ENCODE data around the gene H2AZ1.
"Not testable (repeated sequence)": the region's sequence is repeated elsewhere in the genome, so short reads cannot be mapped to it uniquely, and the experiment has no call there.

The H2AZ1 gene

GRCh38 chr4:99960648-99961047 lies 10.6 kb upstream of the H2AZ1 start:
- TF ChIP-seq ZNF274 (IDR thresholded peaks at IDR 0.05; ENCODE audit: low read depth, low read length) = no peak
- H3K4me3 ChIP-seq (ENCODE audit: low read length) = no peak overlapping the region

GRCh38 chr4:99958207-99958606 lies 8.1 kb upstream of the H2AZ1 start:
- not testable (repeated sequence) for H3K4me3 ChIP-seq (ENCODE audit: low read length)

DNA sequence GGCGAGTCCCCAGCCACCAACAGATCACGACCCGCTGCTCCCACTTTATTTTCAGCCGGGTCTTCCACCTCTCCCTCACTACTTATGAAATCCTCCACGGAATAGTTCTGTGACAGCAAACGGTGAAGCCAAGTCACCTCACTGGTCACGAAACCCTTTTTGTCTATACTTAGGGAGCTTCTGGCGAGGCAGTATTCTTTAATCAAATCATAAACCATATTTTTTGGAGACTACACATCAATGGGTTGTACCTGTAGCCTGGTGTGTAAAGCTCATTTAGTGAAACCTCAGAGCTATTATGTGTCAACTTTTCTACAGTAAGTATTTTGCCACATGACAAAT lies 809 bp upstream of the H2AZ1 start:
- no peak for TF ChIP-seq ZNF274 (IDR thresholded peaks at IDR 0.05; ENCODE audit: low read depth, low read length)

GRCh38 chr4:99949034-99949998 lies 759 bp downstream of the H2AZ1 start:
- no peak for TF ChIP-seq ZNF274 (IDR thresholded peaks at IDR 0.05; ENCODE audit: low read depth, low read length)
- H3K4me3 ChIP-seq (ENCODE audit: low read length) = peak overlapping the region; percentile 77

More for the DNA sequence above, 809 bp upstream of the H2AZ1 start:
- H3K4me3 ChIP-seq (ENCODE audit: low read length) = peak overlapping the region; percentile 96

GRCh38 chr4:99947608-99948007 lies 2.5 kb downstream of the H2AZ1 start:
- H3K4me3 ChIP-seq (ENCODE audit: low read length) = peak overlapping the region; percentile 21; the same call in 1 of the 2 replicates
- no peak for TF ChIP-seq ZNF274 (IDR thresholded peaks at IDR 0.05; ENCODE audit: low read depth, low read length)

DNA sequence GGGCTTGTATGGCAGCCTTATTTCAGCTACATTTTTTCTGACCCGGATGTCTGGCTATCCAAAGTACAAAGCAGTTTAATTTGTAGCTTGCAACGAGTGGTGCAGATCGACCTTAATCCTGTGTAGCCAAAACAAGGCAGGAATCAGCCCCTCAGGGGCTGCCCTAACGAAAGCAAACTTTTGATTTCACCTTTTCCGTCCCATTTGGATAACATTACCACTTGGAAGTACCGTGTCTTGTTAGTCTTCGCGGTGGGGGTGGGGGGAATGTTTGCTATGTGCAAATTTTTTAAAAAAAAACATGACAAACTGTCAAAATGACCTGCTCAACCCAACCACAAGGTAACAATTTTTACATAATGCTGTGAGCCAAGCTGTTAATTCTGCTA lies 2.9 kb downstream of the H2AZ1 start:
- peak overlapping the region; percentile 93; the same call in 1 of the 2 replicates for H3K4me3 ChIP-seq (ENCODE audit: low read length)
- no peak for TF ChIP-seq ZNF274 (IDR thresholded peaks at IDR 0.05; ENCODE audit: low read depth, low read length)

DNA sequence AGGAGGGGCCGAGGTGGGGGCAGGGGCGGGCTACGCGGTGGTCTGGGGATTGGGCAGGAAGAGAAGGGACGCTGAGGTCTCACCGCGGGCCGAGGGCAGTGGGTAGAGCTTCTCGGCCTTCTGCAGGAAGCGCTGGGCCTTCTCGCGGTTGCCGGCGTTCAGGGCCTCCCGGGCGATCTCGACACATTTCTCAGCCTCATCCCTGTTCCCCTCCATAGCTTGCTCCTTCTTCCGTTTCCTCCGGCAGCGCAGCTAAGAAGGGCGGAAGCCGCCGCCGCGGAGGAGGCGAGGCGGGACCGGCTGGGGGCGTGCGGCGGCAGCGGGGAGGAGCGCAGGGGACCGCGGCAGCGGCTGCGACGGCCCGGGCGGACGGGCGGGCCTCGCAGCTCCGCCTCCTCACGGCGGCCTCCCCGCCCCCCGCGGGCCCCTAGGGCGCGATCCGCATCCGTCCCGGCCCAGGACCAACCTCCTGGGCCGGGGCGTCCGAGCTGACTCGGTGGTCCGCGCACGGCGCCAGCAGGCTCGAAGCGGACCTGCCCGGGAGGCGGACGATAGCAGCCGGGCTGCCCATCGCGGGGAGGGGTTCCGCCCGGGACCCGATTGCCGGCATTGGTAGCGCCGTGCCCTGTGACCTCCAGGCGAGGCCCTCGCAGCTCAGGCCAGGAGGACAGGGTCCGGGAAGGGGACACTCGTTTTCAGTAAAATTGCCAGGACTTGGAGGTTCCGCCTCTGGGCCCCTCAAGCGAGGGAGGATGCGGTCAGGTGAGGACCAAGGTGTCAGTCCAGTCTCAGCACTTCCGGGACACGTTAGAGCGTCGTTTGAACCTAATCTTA lies 3.5 kb downstream of the H2AZ1 start, which contains the start of gene DNAJB14:
Gene DNAJB14, minus strand, starts transcription at position 263 of the 834 bp plus-strand sequence. Its CDS starts 47 bp downstream, at position 216.
- TF ChIP-seq ZNF274 (IDR thresholded peaks at IDR 0.05; ENCODE audit: low read depth, low read length) = no peak

GRCh38 chr4:99945718-99946355 lies 4.2 kb downstream of the H2AZ1 start:
- peak overlapping the region; percentile 93 for H3K4me3 ChIP-seq (ENCODE audit: low read length)
- TF ChIP-seq ZNF274 (IDR thresholded peaks at IDR 0.05; ENCODE audit: low read depth, low read length) = no peak

More for the DNA sequence above, 3.5 kb downstream of the H2AZ1 start, which contains the start of gene DNAJB14:
- H3K4me3 ChIP-seq (ENCODE audit: low read length) = peak within 1 kb of the TSS; percentile 93

DNA sequence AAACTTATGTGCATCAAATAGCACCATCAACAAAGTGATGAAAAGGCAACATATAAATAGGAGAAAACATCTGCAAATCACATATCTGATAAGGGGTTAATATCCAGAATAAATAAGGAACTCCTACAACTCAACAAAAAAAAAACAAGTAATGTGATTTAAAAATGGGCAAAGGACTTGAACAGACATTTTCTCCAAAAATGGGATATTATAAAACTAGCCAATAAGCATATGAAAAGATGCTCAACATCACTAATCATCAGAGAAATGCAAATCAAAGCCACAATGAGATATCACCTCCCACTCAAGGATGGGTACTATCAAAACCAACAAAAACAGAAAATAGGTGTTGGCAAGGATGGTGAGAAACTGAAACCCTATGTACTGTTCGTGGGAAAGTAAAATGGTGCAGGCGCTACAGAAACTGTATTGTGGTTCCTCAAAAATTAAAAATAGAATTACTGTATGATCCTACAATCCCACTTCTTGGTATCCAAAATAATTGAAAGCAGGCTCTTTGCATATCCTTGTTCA lies 6.1 kb downstream of the H2AZ1 start:
- peak overlapping the region; percentile 93 for H3K4me3 ChIP-seq (ENCODE audit: low read length)
- TF ChIP-seq ZNF274 (IDR thresholded peaks at IDR 0.05; ENCODE audit: low read depth, low read length) = no peak

DNA sequence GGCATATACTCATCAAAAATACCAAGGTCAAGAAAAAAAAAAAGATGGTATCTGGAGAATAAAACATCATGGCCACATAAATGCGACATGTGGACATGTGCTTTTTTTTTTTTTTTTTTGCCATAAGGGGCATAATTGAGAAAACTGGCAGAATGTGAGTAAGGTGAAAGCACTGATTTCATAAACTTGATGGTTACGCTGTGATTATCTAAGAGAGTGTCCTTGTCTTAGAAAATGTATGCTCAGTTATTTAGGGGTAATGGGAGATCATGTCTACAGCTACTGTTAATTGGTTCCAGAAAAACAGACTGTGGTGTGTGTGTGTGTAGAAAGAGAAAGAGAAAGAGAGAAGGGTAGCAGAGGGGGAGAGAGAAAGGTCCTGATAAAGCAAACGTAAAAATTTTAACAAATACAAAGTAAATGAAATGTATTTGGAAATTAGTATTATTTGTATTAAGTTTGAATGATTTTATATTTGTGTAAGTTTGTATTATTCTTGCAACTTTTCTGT lies 11.8 kb downstream of the H2AZ1 start:
- TF ChIP-seq ZNF274 (IDR thresholded peaks at IDR 0.05; ENCODE audit: low read depth, low read length) = no peak
- no peak overlapping the region for H3K4me3 ChIP-seq (ENCODE audit: low read length)

DNA sequence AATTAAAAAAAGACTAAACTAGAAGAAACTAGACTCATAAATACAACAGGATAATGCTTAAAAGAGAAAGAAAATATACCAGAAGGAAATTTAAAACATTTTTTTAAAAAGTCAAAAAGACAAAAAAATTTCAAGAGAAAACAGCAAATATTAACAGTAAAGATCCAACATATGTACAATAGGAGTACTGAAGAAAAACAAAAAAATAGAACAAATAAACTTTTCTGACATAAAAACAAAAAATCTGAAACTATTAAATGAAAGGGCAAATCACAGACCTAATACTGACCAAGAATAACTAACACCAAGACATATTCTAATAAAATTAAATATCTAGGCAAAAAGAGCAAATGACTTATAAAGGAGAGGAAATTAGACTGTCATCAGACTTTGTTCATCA lies 15.2 kb downstream of the H2AZ1 start:
- no peak overlapping the region for H3K4me3 ChIP-seq (ENCODE audit: low read length)
- no peak for TF ChIP-seq ZNF274 (IDR thresholded peaks at IDR 0.05; ENCODE audit: low read depth, low read length)

GRCh38 chr4:99927566-99927965 lies 22.5 kb downstream of the H2AZ1 start:
- no peak overlapping the region for H3K4me3 ChIP-seq (ENCODE audit: low read length)
- no peak for TF ChIP-seq ZNF274 (IDR thresholded peaks at IDR 0.05; ENCODE audit: low read depth, low read length)

GRCh38 chr4:99921174-99921573 lies 28.9 kb downstream of the H2AZ1 start:
- no peak for TF ChIP-seq ZNF274 (IDR thresholded peaks at IDR 0.05; ENCODE audit: low read depth, low read length)

DNA sequence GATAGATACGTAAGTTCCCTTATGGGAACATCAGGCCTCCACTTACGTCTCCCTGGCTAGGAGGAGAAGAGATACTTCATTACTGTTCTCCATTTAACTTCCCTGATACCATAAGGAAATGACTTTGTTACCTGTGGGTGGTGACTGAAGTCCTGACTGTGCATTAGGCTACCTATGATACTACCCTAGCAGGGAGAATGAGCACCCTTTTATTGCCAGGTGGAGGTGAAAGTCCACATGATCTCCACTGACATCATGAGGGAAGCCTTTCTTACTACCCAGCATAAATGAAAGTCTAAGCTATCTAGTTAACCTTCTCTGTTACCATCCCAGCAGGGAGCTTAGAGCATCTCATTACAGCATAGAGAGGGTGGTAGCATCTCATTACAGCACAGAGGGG lies 31.4 kb downstream of the H2AZ1 start:
- no peak overlapping the region for H3K4me3 ChIP-seq (ENCODE audit: low read length)
- TF ChIP-seq ZNF274 (IDR thresholded peaks at IDR 0.05; ENCODE audit: low read depth, low read length) = no peak

More at GRCh38 chr4:99921174-99921573, 28.9 kb downstream of the H2AZ1 start:
- H3K4me3 ChIP-seq (ENCODE audit: low read length) = no peak overlapping the region
